Endometrial microvascular endothelial cells (primary cell): Measurements from ENCODE around the gene ZC2HC1C. TPM values are rescaled to one million over a fixed set of nuclear protein-coding genes. Genes with fewer than 3 reads are reported as not detected.

ENCODE experiments used
- in situ Hi-C: cut with HindIII; loops from 2 replicates; pipeline ENCODE4 v1.10.0; 2017; ENCODE audit warnings: low sequenced_read_pairs, low pct_unique_long_range_greater_than_20kb; ENCODE audit errors: inconsistent ontology term
- total RNA-seq: library from RNA; depleted of rRNA; stranded (reverse); fragments of >200 nt; gene quantifications from one replicate; pipeline ENCODE4 v1.2.3, GENCODE V29; 2015; ENCODE audit errors: inconsistent ontology term

Gene ZC2HC1C
- total RNA-seq, 1 donor from 2014 or later: 1.5 TPM

GRCh38 chr14:75126121-75126544 lies 56.7 kb downstream of the ZC2HC1C start:
- in situ Hi-C loops: loop anchor here (10.0 kb wide), 1 partner anchor 179 kb away; no protein-coding TSS in a partner anchor

GRCh38 chr14:75126679-75127473 lies 57.4 kb downstream of the ZC2HC1C start, which contains the start of gene NEK9:
Gene NEK9, minus strand, starts transcription at chr14:75127048. Its CDS starts 127 bp downstream, at chr14:75126921.
- in situ Hi-C loops: loop anchor here (10.0 kb wide), 1 partner anchor 178 kb away; no protein-coding TSS in a partner anchor

- in situ Hi-C loops: loop anchor here (10.0 kb wide), 1 partner anchor 177 kb away; no protein-coding TSS in a partner anchor
Measured at GRCh38 chr14:75127474-75127820, 58.0 kb downstream of the ZC2HC1C start.

- in situ Hi-C loops: loop anchor here (10.0 kb wide), 1 partner anchor 177 kb away; no protein-coding TSS in a partner anchor
Measured at GRCh38 chr14:75127903-75128595, 58.6 kb downstream of the ZC2HC1C start.

GRCh38 chr14:75128596-75128990 lies 59.2 kb downstream of the ZC2HC1C start:
- in situ Hi-C loops: loop anchor here (10.0 kb wide), 1 partner anchor 176 kb away; no protein-coding TSS in a partner anchor

Other genes with a start within 250 kb of the ZC2HC1C start
- not detected for gene PROX2, start 193.5 kb upstream of the ZC2HC1C start, total RNA-seq
- 92.1 TPM for gene DLST, start 187.7 kb upstream of the ZC2HC1C start, total RNA-seq
- 25.0 TPM for gene RPS6KL1, start 146.4 kb upstream of the ZC2HC1C start, total RNA-seq
- 80.7 TPM for gene PGF, start 114.0 kb upstream of the ZC2HC1C start, total RNA-seq
- gene EIF2B2, start 66.7 kb upstream of the ZC2HC1C start, total RNA-seq: 90.6 TPM
- 13.9 TPM for gene MLH3, start 18.2 kb upstream of the ZC2HC1C start, total RNA-seq
- gene ACYP1, start 5.6 kb upstream of the ZC2HC1C start, total RNA-seq: 26.0 TPM
- 12.8 TPM for gene NEK9, start 57.4 kb downstream of the ZC2HC1C start, total RNA-seq
- 325 TPM for gene TMED10, start 107.0 kb downstream of the ZC2HC1C start, total RNA-seq
- 16.9 TPM for gene FOS, start 209.2 kb downstream of the ZC2HC1C start, total RNA-seq